ENCODE measurements around the gene VSTM4.

VSTM4 gene

GRCh38 chr10:49050366-49050765, 65.0 kb downstream of the VSTM4 start:
- H3K9ac ChIP-seq (ENCODE audit: low read depth in 1 of 2, low read length in 2 of 2), result no peak overlapping the region
- no peaks in the 10 kb centered on the region for H3K36me3 ChIP-seq (ENCODE audit: control insufficient read depth in 1 of 2, insufficient read depth in 2 of 2, low read length in 2 of 2)
- H3K4me1 ChIP-seq (ENCODE audit: control insufficient read depth in 1 of 2, insufficient read depth in 2 of 2, low read length in 2 of 2), result no peaks in the 10 kb centered on the region
- no peak overlapping the region for H3K27ac ChIP-seq (ENCODE audit: low read depth, low read length)
- peaks cover 0 to 2% of the 10 kb centered on the region in 2 donors for H3K27me3 ChIP-seq (ENCODE audit: control insufficient read depth in 1 of 2, insufficient read depth in 2 of 2, low read length in 2 of 2)
- H3K9me3 ChIP-seq (ENCODE audit: control insufficient read depth in 1 of 2, low read length in 2 of 2), result no peaks in the 10 kb centered on the region
- H3K4me3 ChIP-seq (ENCODE audit: low read depth in 1 of 2, low read length in 2 of 2), result no peak overlapping the region

DNA sequence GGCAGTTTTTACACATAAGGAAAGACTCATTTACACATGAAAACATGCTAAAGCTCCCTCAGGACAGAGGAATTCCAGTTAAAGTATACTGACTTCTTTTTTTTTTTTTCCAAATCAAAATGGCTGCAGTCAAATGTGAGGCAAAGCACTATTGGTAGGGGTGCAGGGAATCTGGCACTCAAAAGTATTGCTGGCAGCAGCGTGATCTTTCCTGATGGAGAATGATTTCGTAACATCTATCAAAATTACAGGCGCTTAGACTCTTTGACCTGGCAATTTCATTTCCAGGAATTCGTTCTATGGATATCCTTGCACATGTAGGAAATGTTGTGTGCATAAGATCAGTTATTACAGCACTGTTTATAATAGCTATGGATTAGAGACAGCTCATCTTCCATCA, 65.7 kb downstream of the VSTM4 start:
- no peak overlapping the region for H3K4me3 ChIP-seq (ENCODE audit: low read depth in 1 of 2, low read length in 2 of 2)
- H3K9me3 ChIP-seq (ENCODE audit: control insufficient read depth in 1 of 2, low read length in 2 of 2), result no peaks in the 10 kb centered on the region
- no peak overlapping the region for H3K9ac ChIP-seq (ENCODE audit: low read depth in 1 of 2, low read length in 2 of 2)
- H3K27me3 ChIP-seq (ENCODE audit: control insufficient read depth in 1 of 2, insufficient read depth in 2 of 2, low read length in 2 of 2), result peaks cover 0 to 2% of the 10 kb centered on the region in 2 donors
- H3K4me1 ChIP-seq (ENCODE audit: control insufficient read depth in 1 of 2, insufficient read depth in 2 of 2, low read length in 2 of 2), result no peaks in the 10 kb centered on the region
- H3K27ac ChIP-seq (ENCODE audit: low read depth, low read length), result no peak overlapping the region
- H3K36me3 ChIP-seq (ENCODE audit: control insufficient read depth in 1 of 2, insufficient read depth in 2 of 2, low read length in 2 of 2), result no peaks in the 10 kb centered on the region

- H3K27ac ChIP-seq (ENCODE audit: low read depth, low read length), result no peak overlapping the region
- no peaks in the 10 kb centered on the region for H3K36me3 ChIP-seq (ENCODE audit: control insufficient read depth in 1 of 2, insufficient read depth in 2 of 2, low read length in 2 of 2)
- no peaks in the 10 kb centered on the region for H3K4me1 ChIP-seq (ENCODE audit: control insufficient read depth in 1 of 2, insufficient read depth in 2 of 2, low read length in 2 of 2)
- no peak overlapping the region for H3K9ac ChIP-seq (ENCODE audit: low read depth in 1 of 2, low read length in 2 of 2)
- H3K4me3 ChIP-seq (ENCODE audit: low read depth in 1 of 2, low read length in 2 of 2), result no peak overlapping the region
- peaks cover 0 to 2% of the 10 kb centered on the region in 2 donors for H3K27me3 ChIP-seq (ENCODE audit: control insufficient read depth in 1 of 2, insufficient read depth in 2 of 2, low read length in 2 of 2)
- H3K9me3 ChIP-seq (ENCODE audit: control insufficient read depth in 1 of 2, low read length in 2 of 2), result no peaks in the 10 kb centered on the region
These were observed 68.1 kb downstream of the VSTM4 start for GRCh38 chr10:49047128-49047639.

DNA sequence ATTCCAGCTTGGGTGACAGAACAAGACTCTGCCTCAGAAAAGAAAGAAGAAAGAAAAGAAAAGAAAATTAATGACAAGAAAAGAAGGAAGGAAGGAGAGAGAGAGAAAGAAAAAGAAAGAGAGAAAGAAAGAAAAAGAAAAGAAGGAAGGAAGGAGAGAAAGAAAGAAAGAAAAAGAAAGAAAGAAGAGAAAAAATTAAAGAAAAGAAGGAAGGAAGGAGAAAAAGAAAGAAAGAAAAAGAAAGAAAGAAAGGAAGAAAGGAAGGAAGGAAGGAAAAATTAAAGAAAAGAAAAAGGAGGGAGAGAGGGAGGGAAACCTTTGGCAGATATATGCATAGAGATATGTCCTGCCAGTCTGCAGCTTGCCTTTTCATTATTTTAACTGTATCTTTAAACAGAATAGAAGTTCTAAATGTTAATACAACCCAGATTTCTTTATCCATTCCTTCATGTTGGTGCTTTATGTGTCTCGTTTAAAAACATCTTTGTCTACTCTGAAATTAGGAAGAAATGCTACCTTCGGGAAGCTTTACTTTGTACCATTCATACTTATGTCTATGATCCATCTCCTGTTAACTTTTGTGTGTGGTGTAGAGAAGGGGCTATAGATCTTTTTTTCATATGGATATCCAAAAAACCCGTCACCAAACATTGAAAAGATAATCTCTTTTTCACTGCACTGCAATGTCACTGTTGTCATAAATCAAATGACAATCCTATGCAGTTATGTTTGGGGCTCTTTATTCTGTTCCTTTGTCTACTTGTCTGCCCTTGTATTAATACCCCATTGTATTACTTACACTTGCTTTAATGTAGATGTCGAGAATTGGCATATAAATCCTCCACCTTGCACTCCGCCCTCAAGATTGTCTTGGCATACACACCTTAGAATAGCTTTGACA, 70.8 kb downstream of the VSTM4 start:
- H3K27ac ChIP-seq (ENCODE audit: low read depth, low read length), result no peak overlapping the region
- no peaks in the 10 kb centered on the region for H3K36me3 ChIP-seq (ENCODE audit: control insufficient read depth in 1 of 2, insufficient read depth in 2 of 2, low read length in 2 of 2)
- peaks cover 0 to 2% of the 10 kb centered on the region in 2 donors for H3K27me3 ChIP-seq (ENCODE audit: control insufficient read depth in 1 of 2, insufficient read depth in 2 of 2, low read length in 2 of 2)
- H3K9ac ChIP-seq (ENCODE audit: low read depth in 1 of 2, low read length in 2 of 2), result no peak overlapping the region
- no peaks in the 10 kb centered on the region for H3K4me1 ChIP-seq (ENCODE audit: control insufficient read depth in 1 of 2, insufficient read depth in 2 of 2, low read length in 2 of 2)
- H3K9me3 ChIP-seq (ENCODE audit: control insufficient read depth in 1 of 2, low read length in 2 of 2), result no peaks in the 10 kb centered on the region
- H3K4me3 ChIP-seq (ENCODE audit: low read depth in 1 of 2, low read length in 2 of 2), result no peak overlapping the region

DNA sequence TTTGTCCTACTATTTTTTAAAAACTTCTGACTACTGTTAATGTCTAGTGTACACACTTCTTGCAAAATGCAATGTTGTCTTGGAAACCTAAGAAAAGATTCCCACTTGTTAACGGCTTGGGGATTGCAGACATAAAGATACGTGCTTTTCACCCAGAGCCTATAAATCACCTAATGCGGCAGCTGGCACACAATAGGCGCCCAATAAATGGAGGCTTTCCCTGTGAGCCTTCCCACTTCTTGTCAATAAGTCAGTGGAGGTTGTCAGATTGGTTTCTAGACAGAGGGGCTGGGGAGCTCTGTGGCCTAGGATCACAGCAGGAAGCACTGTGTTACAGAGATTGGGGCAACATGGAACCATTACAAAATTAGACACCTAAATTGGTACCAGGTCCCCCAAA, 74.7 kb downstream of the VSTM4 start:
- H3K27me3 ChIP-seq (ENCODE audit: control insufficient read depth in 1 of 2, insufficient read depth in 2 of 2, low read length in 2 of 2), result no peaks in the 10 kb centered on the region
- H3K9me3 ChIP-seq (ENCODE audit: control insufficient read depth in 1 of 2, low read length in 2 of 2), result no peaks in the 10 kb centered on the region
- no peak overlapping the region for H3K4me3 ChIP-seq (ENCODE audit: low read depth in 1 of 2, low read length in 2 of 2)
- H3K4me1 ChIP-seq (ENCODE audit: control insufficient read depth in 1 of 2, insufficient read depth in 2 of 2, low read length in 2 of 2), result no peaks in the 10 kb centered on the region
- H3K9ac ChIP-seq (ENCODE audit: low read depth in 1 of 2, low read length in 2 of 2), result no peak overlapping the region
- no peak overlapping the region for H3K27ac ChIP-seq (ENCODE audit: low read depth, low read length)
- H3K36me3 ChIP-seq (ENCODE audit: control insufficient read depth in 1 of 2, insufficient read depth in 2 of 2, low read length in 2 of 2), result no peaks in the 10 kb centered on the region

DNA sequence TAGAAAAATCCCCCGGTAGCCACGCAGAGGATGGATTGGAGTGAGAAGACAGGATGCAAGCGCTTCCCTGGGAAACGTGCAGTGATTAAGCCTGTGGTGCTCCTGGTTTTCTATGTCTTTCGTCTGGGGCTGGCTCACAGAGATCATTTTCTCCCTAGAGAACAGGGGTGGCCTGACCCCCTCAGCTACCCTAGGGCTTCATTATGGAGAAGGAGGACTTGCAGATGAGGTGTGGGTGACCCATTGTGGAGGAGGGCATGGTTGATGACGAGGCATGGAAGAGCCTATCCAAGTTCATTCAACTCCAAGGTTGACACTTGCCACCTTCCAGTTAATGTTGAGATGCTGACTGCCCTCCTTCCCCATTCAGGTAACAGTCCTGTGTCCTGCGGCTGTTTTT, 75.9 kb downstream of the VSTM4 start:
- Histone ChIP-seq H3K27ac (ENCODE audit: low read depth, low read length) (no peak overlapping the region), H3K9me3 (ENCODE audit: control insufficient read depth in 1 of 2, low read length in 2 of 2) (no peaks in the 10 kb centered on the region), H3K27me3 (ENCODE audit: control insufficient read depth in 1 of 2, insufficient read depth in 2 of 2, low read length in 2 of 2) (no peaks in the 10 kb centered on the region), H3K4me1 (ENCODE audit: control insufficient read depth in 1 of 2, insufficient read depth in 2 of 2, low read length in 2 of 2) (no peaks in the 10 kb centered on the region), H3K36me3 (ENCODE audit: control insufficient read depth in 1 of 2, insufficient read depth in 2 of 2, low read length in 2 of 2) (no peaks in the 10 kb centered on the region), H3K9ac (ENCODE audit: low read depth in 1 of 2, low read length in 2 of 2) (no peak overlapping the region), H3K4me3 (ENCODE audit: low read depth in 1 of 2, low read length in 2 of 2) (no peak overlapping the region)

- no peak overlapping the region for H3K27ac ChIP-seq (ENCODE audit: low read depth, low read length)
- H3K36me3 ChIP-seq (ENCODE audit: control insufficient read depth in 1 of 2, insufficient read depth in 2 of 2, low read length in 2 of 2), result no peaks in the 10 kb centered on the region
These were observed 76.6 kb downstream of the VSTM4 start for GRCh38 chr10:49038711-49039110.

DNA sequence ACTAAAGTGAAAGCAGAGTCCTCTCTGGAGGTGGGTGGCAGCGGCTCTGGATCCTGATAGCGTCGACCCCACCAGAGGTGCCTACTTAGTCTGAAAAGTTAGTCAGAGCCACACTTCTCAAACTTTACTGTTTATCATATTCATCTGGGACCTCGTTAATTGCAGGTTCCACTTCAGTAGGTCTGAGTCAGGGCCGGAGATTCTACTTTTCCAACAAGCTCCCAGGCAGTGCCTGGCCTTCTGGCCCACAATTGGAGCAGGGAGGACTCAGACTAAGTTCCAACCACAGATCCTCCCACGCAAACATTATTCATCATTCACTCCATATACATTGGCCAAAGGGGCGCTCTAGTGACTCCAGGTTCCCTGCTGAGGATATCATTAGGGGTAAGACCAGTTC, 78.1 kb downstream of the VSTM4 start:
- Histone ChIP-seq H3K4me1 (ENCODE audit: control insufficient read depth in 1 of 2, insufficient read depth in 2 of 2, low read length in 2 of 2) (no peaks in the 10 kb centered on the region), H3K9me3 (ENCODE audit: control insufficient read depth in 1 of 2, low read length in 2 of 2) (no peaks in the 10 kb centered on the region), H3K9ac (ENCODE audit: low read depth in 1 of 2, low read length in 2 of 2) (no peak overlapping the region), H3K4me3 (ENCODE audit: low read depth in 1 of 2, low read length in 2 of 2) (no peak overlapping the region), H3K27ac (ENCODE audit: low read depth, low read length) (no peak overlapping the region), H3K27me3 (ENCODE audit: control insufficient read depth in 1 of 2, insufficient read depth in 2 of 2, low read length in 2 of 2) (no peaks in the 10 kb centered on the region), H3K36me3 (ENCODE audit: control insufficient read depth in 1 of 2, insufficient read depth in 2 of 2, low read length in 2 of 2) (no peaks in the 10 kb centered on the region)

More at GRCh38 chr10:49038711-49039110, 76.6 kb downstream of the VSTM4 start:
- H3K4me1 ChIP-seq (ENCODE audit: control insufficient read depth in 1 of 2, insufficient read depth in 2 of 2, low read length in 2 of 2), result no peaks in the 10 kb centered on the region
- no peaks in the 10 kb centered on the region for H3K9me3 ChIP-seq (ENCODE audit: control insufficient read depth in 1 of 2, low read length in 2 of 2)
- H3K4me3 ChIP-seq (ENCODE audit: low read depth in 1 of 2, low read length in 2 of 2), result no peak overlapping the region
- H3K9ac ChIP-seq (ENCODE audit: low read depth in 1 of 2, low read length in 2 of 2), result no peak overlapping the region
- no peaks in the 10 kb centered on the region for H3K27me3 ChIP-seq (ENCODE audit: control insufficient read depth in 1 of 2, insufficient read depth in 2 of 2, low read length in 2 of 2)

- no peaks in the 10 kb centered on the region for H3K9me3 ChIP-seq (ENCODE audit: control insufficient read depth in 1 of 2, low read length in 2 of 2)
- no peak overlapping the region for H3K4me3 ChIP-seq (ENCODE audit: low read depth in 1 of 2, low read length in 2 of 2)
- no peak overlapping the region for H3K27ac ChIP-seq (ENCODE audit: low read depth, low read length)
- no peaks in the 10 kb centered on the region for H3K27me3 ChIP-seq (ENCODE audit: control insufficient read depth in 1 of 2, insufficient read depth in 2 of 2, low read length in 2 of 2)
- H3K36me3 ChIP-seq (ENCODE audit: control insufficient read depth in 1 of 2, insufficient read depth in 2 of 2, low read length in 2 of 2), result no peaks in the 10 kb centered on the region
- no peak overlapping the region for H3K9ac ChIP-seq (ENCODE audit: low read depth in 1 of 2, low read length in 2 of 2)
- no peaks in the 10 kb centered on the region for H3K4me1 ChIP-seq (ENCODE audit: control insufficient read depth in 1 of 2, insufficient read depth in 2 of 2, low read length in 2 of 2)
These were observed 78.7 kb downstream of the VSTM4 start for GRCh38 chr10:49036638-49037037.

DNA sequence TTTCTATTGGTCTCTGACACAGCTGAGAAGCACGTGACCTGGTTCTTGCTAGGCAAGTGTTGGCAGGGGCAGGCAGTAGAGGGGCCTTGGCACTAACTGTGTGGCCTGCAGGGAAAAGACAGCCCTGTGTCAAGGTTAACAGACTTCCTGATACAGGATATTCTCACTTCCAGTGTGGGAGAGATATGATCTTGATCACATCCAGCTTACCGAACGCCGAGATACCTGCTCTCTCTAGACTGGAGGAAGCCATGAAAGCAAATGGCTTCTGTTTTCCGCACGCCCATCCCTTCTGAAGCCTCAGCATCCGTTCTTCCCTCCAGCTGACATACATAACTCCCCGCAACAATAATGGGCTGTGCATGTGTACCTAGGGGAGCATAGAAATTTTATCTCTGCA, 79.4 kb downstream of the VSTM4 start:
- no peak overlapping the region for H3K27ac ChIP-seq (ENCODE audit: low read depth, low read length)
- H3K36me3 ChIP-seq (ENCODE audit: control insufficient read depth in 1 of 2, insufficient read depth in 2 of 2, low read length in 2 of 2), result no peaks in the 10 kb centered on the region
- H3K9ac ChIP-seq (ENCODE audit: low read depth in 1 of 2, low read length in 2 of 2), result no peak overlapping the region
- no peak overlapping the region for H3K4me3 ChIP-seq (ENCODE audit: low read depth in 1 of 2, low read length in 2 of 2)
- no peaks in the 10 kb centered on the region for H3K4me1 ChIP-seq (ENCODE audit: control insufficient read depth in 1 of 2, insufficient read depth in 2 of 2, low read length in 2 of 2)
- H3K9me3 ChIP-seq (ENCODE audit: control insufficient read depth in 1 of 2, low read length in 2 of 2), result no peaks in the 10 kb centered on the region
- no peaks in the 10 kb centered on the region for H3K27me3 ChIP-seq (ENCODE audit: control insufficient read depth in 1 of 2, insufficient read depth in 2 of 2, low read length in 2 of 2)
